DOHH2 (cell line): ENCODE results near the gene MOB4.

Experiments
- H3F3A ChIP-seq: fragments of 200-600 bp; sonication (generic), shearing (Covaris generic); 2 replicates; pipeline ENCODE4 v1.6.0; 2016; ENCODE audit warnings: antibody characterized with exemption, mild to moderate bottlenecking; ENCODE audit not compliant: control insufficient read depth, insufficient read depth
- H3K27ac ChIP-seq: fragments of 200-600 bp; sonication (generic); 2 replicates; pipeline ENCODE4 v1.5.1; 2014; ENCODE audit warnings: low read depth, mild to moderate bottlenecking, low read length, moderate library complexity
- H3K27me3 ChIP-seq: fragments of 200-600 bp; sonication (generic); 2 replicates; pipeline ENCODE4 v1.6.1; 2014; ENCODE audit warnings: mild to moderate bottlenecking, low read length, mixed read lengths; ENCODE audit not compliant: control insufficient read depth
- H3K36me3 ChIP-seq: fragments of 200-600 bp; sonication (generic); 2 replicates; pipeline ENCODE4 v1.6.1; 2014; ENCODE audit warnings: mild to moderate bottlenecking, low read length, moderate library complexity, mixed read lengths; ENCODE audit not compliant: control insufficient read depth
- H3K4me1 ChIP-seq: fragments of 200-600 bp; sonication (generic); 2 replicates; pipeline ENCODE4 v1.6.1; 2014; ENCODE audit warnings: mild to moderate bottlenecking, low read length, mixed read lengths; ENCODE audit not compliant: control insufficient read depth
- H3K4me2 ChIP-seq: fragments of 200-600 bp; sonication (generic); 2 replicates; pipeline ENCODE4 v1.6.0; 2014; ENCODE audit warnings: mild to moderate bottlenecking, low read length, moderate library complexity
- H3K4me3 ChIP-seq: fragments of 200-600 bp; sonication (generic); 2 replicates; pipeline ENCODE4 v1.5.1; 2014; ENCODE audit warnings: mild to moderate bottlenecking, low read length, mixed read lengths
- H3K79me2 ChIP-seq: fragments of 200-600 bp; sonication (generic); 2 replicates; pipeline ENCODE4 v1.6.1; 2014; ENCODE audit warnings: mild to moderate bottlenecking, low read length, mixed read lengths; ENCODE audit not compliant: control insufficient read depth
- H3K9me2 ChIP-seq: fragments of 200-600 bp; sonication (generic); replicated peaks from 2 replicates; pipeline ENCODE4 v1.6.1; 2014; ENCODE audit warnings: mild to moderate bottlenecking, low read length, mixed read lengths; ENCODE audit not compliant: control insufficient read depth
- H3K9me3 ChIP-seq: fragments of 200-600 bp; sonication (generic); 2 replicates; pipeline ENCODE4 v1.6.1; 2014; ENCODE audit warnings: antibody characterized with exemption, low read length, mixed read lengths; ENCODE audit not compliant: control insufficient read depth, insufficient read depth
- H4K20me1 ChIP-seq: fragments of 200-600 bp; sonication (generic); 2 replicates; pipeline ENCODE4 v1.6.0; 2014; ENCODE audit warnings: low read depth, mild to moderate bottlenecking, antibody characterized with exemption, low read length, moderate library complexity; ENCODE audit not compliant: control insufficient read depth, insufficient read depth
- CTCF ChIP-seq: fragments of 200-600 bp; sonication (generic); IDR thresholded peaks from one replicate; pipeline ENCODE4 v1.5.1; 2014; ENCODE audit warnings: antibody characterized with exemption, mild to moderate bottlenecking, low read depth, low read length; ENCODE audit not compliant: poor library complexity, severe bottlenecking
- EZH2phosphoT487 ChIP-seq: fragments of 200-600 bp; sonication (generic); IDR thresholded peaks from 2 replicates; pipeline ENCODE4 v1.6.1; 2017; ENCODE audit warnings: borderline replicate concordance, mild to moderate bottlenecking, antibody characterized with exemption, low read length, moderate library complexity, mixed read lengths

MOB4 gene

GRCh38 chr2:197591339-197592072 lies 75.6 kb downstream of the MOB4 start:
- no peaks in the 10 kb centered on the region for H3K36me3 ChIP-seq
- H3K9me2 ChIP-seq, result no peaks in the 10 kb centered on the region
- no peaks in the 10 kb centered on the region for H3K4me1 ChIP-seq
- no peak overlapping the region for H3K27ac ChIP-seq
- H3F3A ChIP-seq, result no peaks in the 10 kb centered on the region
- H3K9me3 ChIP-seq, result peaks cover 4% of the 10 kb centered on the region; the same call in 1 of the 2 replicates
- H3K4me2 ChIP-seq, result no peak overlapping the region
- TF ChIP-seq EZH2phosphoT487 (no peak), CTCF (no peak)
- H4K20me1 ChIP-seq, result no peaks in the 10 kb centered on the region
- no peak overlapping the region for H3K4me3 ChIP-seq
- H3K79me2 ChIP-seq, result no peaks in the 10 kb centered on the region
- H3K27me3 ChIP-seq, result no peaks in the 10 kb centered on the region

DNA sequence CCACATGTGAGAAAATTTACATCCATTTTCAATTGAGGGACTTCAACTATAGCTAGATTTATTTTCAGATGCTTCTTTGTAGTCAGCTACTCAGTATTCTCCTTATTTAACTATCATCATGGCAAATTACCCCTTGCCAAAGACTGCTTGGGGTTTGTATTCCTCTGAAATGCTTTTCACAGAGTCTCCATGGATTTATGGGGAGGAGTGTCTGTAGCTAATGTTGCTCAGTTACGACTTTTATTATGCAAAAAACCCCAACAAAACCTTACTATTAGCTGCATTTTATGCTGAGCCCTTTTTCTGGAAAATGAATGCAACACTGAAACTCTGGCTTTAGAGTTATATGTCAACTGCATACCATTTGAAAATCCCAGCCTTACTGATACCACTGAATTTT lies 80.9 kb downstream of the MOB4 start:
- Histone ChIP-seq H3K4me1 (no peaks in the 10 kb centered on the region), H3K9me3 (no peaks in the 10 kb centered on the region), H3K27me3 (peaks cover 11% of the 10 kb centered on the region), H3K4me3 (no peak overlapping the region), H3K36me3 (no peaks in the 10 kb centered on the region), H3F3A (no peaks in the 10 kb centered on the region), H3K9me2 (no peaks in the 10 kb centered on the region), H4K20me1 (no peaks in the 10 kb centered on the region), H3K27ac (no peak overlapping the region), H3K4me2 (no peak overlapping the region), H3K79me2 (no peaks in the 10 kb centered on the region)
- no peak for TF ChIP-seq EZH2phosphoT487
- TF ChIP-seq CTCF, result no peak

DNA sequence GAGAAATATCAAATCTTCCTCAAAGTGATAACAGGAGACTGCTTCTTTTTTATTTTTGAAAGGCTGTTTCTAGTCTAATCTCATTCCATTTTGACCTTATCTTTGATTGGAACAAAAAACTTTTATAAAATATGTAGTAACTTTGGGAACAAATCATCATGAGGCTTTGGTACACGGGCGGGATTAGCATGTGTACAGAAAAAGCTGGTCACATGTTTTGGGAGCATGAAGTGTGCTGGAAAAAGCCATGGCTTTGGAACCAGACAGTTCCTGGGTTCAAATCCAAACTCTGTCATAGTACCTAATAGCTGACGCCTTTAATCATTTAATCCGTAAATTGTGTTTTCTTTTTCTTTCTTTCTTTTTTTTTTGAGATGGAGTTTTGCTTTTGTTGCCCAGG lies 81.3 kb downstream of the MOB4 start:
- Histone ChIP-seq H3K27me3 (peaks cover 11% of the 10 kb centered on the region), H3K4me2 (no peak overlapping the region), H3K27ac (no peak overlapping the region), H3F3A (no peaks in the 10 kb centered on the region), H3K79me2 (no peaks in the 10 kb centered on the region), H3K36me3 (no peaks in the 10 kb centered on the region), H3K4me1 (no peaks in the 10 kb centered on the region), H3K4me3 (no peak overlapping the region), H3K9me3 (no peaks in the 10 kb centered on the region), H3K9me2 (no peaks in the 10 kb centered on the region), H4K20me1 (no peaks in the 10 kb centered on the region)
- TF ChIP-seq CTCF, result no peak
- no peak for TF ChIP-seq EZH2phosphoT487
